AG10803 (cell line): ENCODE results near the gene ZNF639.

Experiments used
- DNase-seq: peaks from one replicate; pipeline ENCODE4 v3.0.0; 2010; ENCODE audit warnings: low read depth
- H3K4me3 ChIP-seq: 2 replicates; pipeline ENCODE4 v1.5.1; 2011; ENCODE audit warnings: mild to moderate bottlenecking, low read length, control low read depth
- CTCF ChIP-seq: conservative IDR thresholded peaks from 2 replicates; pipeline ENCODE4 v1.5.1; 2011; ENCODE audit warnings: mild to moderate bottlenecking, low read length, control low read depth, inconsistent platforms

Gene ZNF639

GRCh38 chr3:179318876-179319275, 4.0 kb upstream of the ZNF639 start:
- H3K4me3 ChIP-seq = no peak overlapping the region
- no peak for TF ChIP-seq CTCF
- no peak for DNase-seq

GRCh38 chr3:179321668-179322285, 1.1 kb upstream of the ZNF639 start:
- peak; percentile 72 for TF ChIP-seq CTCF
- DNase-seq = peak; percentile 52
- H3K4me3 ChIP-seq = peak overlapping the region; percentile 91

- peak; percentile 75 for DNase-seq
- no peak for TF ChIP-seq CTCF
- H3K4me3 ChIP-seq = peak overlapping the region; percentile 91
Measured at GRCh38 chr3:179323197-179324110, 623 bp downstream of the ZNF639 start.

GRCh38 chr3:179324270-179324754, 1.5 kb downstream of the ZNF639 start:
- peak overlapping the region; percentile 91 for H3K4me3 ChIP-seq
- peak; percentile 37 for DNase-seq
- no peak for TF ChIP-seq CTCF

- DNase-seq = no peak
- TF ChIP-seq CTCF = no peak
- H3K4me3 ChIP-seq = no peak overlapping the region
Measured at GRCh38 chr3:179330438-179330837, 7.6 kb downstream of the ZNF639 start.

- no peak for TF ChIP-seq CTCF
- no peak overlapping the region for H3K4me3 ChIP-seq
- no peak for DNase-seq
Measured at GRCh38 chr3:179332240-179332639, 9.4 kb downstream of the ZNF639 start.

GRCh38 chr3:179333084-179333483, 10.3 kb downstream of the ZNF639 start:
- no peak for DNase-seq
- TF ChIP-seq CTCF = no peak
- H3K4me3 ChIP-seq = no peak overlapping the region
